ENCODE data around the gene SIAH3. TPM values are rescaled to one million over a fixed set of nuclear protein-coding genes. Genes with fewer than 3 reads are reported as not detected.

Gene SIAH3
- total RNA-seq, 1 donor, result not detected

DNA sequence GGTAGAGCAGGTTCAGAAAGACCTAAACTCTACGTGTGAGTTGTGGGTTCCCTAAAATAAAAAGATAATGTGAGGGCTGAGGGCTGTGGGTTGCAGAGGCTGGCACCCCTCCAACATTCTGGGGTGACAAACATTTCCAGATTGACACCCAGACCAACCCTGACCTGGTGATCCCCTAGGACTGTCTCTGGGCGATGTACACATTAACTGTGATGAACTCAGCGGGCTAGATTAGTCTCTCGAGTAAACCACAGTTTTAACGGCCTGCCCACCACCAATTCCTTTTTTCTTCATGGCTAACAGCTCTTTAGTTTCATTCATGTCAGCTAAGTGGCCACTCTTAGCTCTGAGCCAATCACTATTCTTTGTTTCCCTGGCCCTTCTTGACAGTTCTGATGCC is 24.8 kb downstream of the SIAH3 start:
- H3K79me2 ChIP-seq (ENCODE audit: insufficient read depth, low read length), result no peaks in the 10 kb centered on the region
- no peaks in the 10 kb centered on the region for H3K36me3 ChIP-seq (ENCODE audit: insufficient read depth, low read length)
- H2AFZ ChIP-seq (ENCODE audit: low read length), result no peak overlapping the region
- no peaks in the 10 kb centered on the region for H3K9me3 ChIP-seq (ENCODE audit: low read depth, low read length)
- TF ChIP-seq, protein P1, sequence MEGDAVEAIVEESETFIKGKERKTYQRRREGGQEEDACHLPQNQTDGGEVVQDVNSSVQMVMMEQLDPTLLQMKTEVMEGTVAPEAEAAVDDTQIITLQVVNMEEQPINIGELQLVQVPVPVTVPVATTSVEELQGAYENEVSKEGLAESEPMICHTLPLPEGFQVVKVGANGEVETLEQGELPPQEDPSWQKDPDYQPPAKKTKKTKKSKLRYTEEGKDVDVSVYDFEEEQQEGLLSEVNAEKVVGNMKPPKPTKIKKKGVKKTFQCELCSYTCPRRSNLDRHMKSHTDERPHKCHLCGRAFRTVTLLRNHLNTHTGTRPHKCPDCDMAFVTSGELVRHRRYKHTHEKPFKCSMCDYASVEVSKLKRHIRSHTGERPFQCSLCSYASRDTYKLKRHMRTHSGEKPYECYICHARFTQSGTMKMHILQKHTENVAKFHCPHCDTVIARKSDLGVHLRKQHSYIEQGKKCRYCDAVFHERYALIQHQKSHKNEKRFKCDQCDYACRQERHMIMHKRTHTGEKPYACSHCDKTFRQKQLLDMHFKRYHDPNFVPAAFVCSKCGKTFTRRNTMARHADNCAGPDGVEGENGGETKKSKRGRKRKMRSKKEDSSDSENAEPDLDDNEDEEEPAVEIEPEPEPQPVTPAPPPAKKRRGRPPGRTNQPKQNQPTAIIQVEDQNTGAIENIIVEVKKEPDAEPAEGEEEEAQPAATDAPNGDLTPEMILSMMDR (IDR thresholded peaks at IDR 0.05; ENCODE audit: extremely low read depth, low read depth, low read length), result no peak
- no peak for DNase-seq (ENCODE audit: insufficient read length, low spot score, missing footprints)
- no peaks in the 10 kb centered on the region for H4K20me1 ChIP-seq (ENCODE audit: insufficient read depth, low read length)
- no peak overlapping the region for H3K4me2 ChIP-seq (ENCODE audit: insufficient read depth, low read length)
- no peaks in the 10 kb centered on the region for H3K4me1 ChIP-seq (ENCODE audit: insufficient read depth, low read length)
- H3K27me3 ChIP-seq (ENCODE audit: insufficient read depth, low read length), result peaks cover 8% of the 10 kb centered on the region
- H3K27ac ChIP-seq (ENCODE audit: low read depth, low read length), result no peak overlapping the region
- no peak overlapping the region for H3K4me3 ChIP-seq (ENCODE audit: insufficient read depth, low read length)

GRCh38 chr13:45825387-45825650 is 26.2 kb downstream of the SIAH3 start:
- no peak overlapping the region for H3K27ac ChIP-seq (ENCODE audit: low read depth, low read length)
- DNase-seq (ENCODE audit: insufficient read length, low spot score, missing footprints), result no peak
- TF ChIP-seq, protein P1 (IDR thresholded peaks at IDR 0.05; ENCODE audit: extremely low read depth, low read depth, low read length), result no peak
- no peak overlapping the region for H3K4me2 ChIP-seq (ENCODE audit: insufficient read depth, low read length)
- H3K27me3 ChIP-seq (ENCODE audit: insufficient read depth, low read length), result peaks cover 8% of the 10 kb centered on the region
- H3K9me3 ChIP-seq (ENCODE audit: low read depth, low read length), result no peaks in the 10 kb centered on the region
- H4K20me1 ChIP-seq (ENCODE audit: insufficient read depth, low read length), result no peaks in the 10 kb centered on the region
- H2AFZ ChIP-seq (ENCODE audit: low read length), result no peak overlapping the region
- H3K4me1 ChIP-seq (ENCODE audit: insufficient read depth, low read length), result no peaks in the 10 kb centered on the region
- no peaks in the 10 kb centered on the region for H3K79me2 ChIP-seq (ENCODE audit: insufficient read depth, low read length)
- no peaks in the 10 kb centered on the region for H3K36me3 ChIP-seq (ENCODE audit: insufficient read depth, low read length)
- H3K4me3 ChIP-seq (ENCODE audit: insufficient read depth, low read length), result no peak overlapping the region

GRCh38 chr13:45823583-45823982 is 28.0 kb downstream of the SIAH3 start:
- H4K20me1 ChIP-seq (ENCODE audit: insufficient read depth, low read length), result no peaks in the 10 kb centered on the region
- no peak overlapping the region for H3K4me2 ChIP-seq (ENCODE audit: insufficient read depth, low read length)
- no peak overlapping the region for H2AFZ ChIP-seq (ENCODE audit: low read length)
- no peak overlapping the region for H3K4me3 ChIP-seq (ENCODE audit: insufficient read depth, low read length)
- H3K27me3 ChIP-seq (ENCODE audit: insufficient read depth, low read length), result peaks cover 18% of the 10 kb centered on the region
- no peaks in the 10 kb centered on the region for H3K79me2 ChIP-seq (ENCODE audit: insufficient read depth, low read length)
- TF ChIP-seq, protein P1 (IDR thresholded peaks at IDR 0.05; ENCODE audit: extremely low read depth, low read depth, low read length), result no peak
- no peak for DNase-seq (ENCODE audit: insufficient read length, low spot score, missing footprints)
- H3K4me1 ChIP-seq (ENCODE audit: insufficient read depth, low read length), result no peaks in the 10 kb centered on the region
- no peaks in the 10 kb centered on the region for H3K36me3 ChIP-seq (ENCODE audit: insufficient read depth, low read length)
- H3K9me3 ChIP-seq (ENCODE audit: low read depth, low read length), result no peaks in the 10 kb centered on the region
- H3K27ac ChIP-seq (ENCODE audit: low read depth, low read length), result no peak overlapping the region

DNA sequence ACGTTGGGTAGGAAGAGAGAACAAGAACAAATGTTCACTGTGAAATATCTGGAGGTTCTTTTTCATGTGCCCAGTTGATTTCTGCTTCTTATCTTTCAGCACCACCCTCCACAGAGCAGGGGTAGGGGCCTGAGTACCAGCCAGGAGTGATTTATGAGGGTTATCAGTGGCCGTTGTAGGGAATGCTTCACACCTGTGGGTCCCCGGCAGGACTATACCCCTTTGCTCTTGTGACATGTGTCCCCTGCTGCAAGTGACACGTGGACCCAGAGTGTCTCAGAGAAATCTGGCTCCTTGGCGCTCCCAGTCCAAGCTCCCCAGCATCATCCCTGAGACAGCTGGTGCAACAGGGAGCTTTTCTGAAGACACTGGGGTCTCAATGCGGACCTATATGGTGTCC is 29.7 kb downstream of the SIAH3 start:
- DNase-seq (ENCODE audit: insufficient read length, low spot score, missing footprints), result no peak
- no peaks in the 10 kb centered on the region for H3K36me3 ChIP-seq (ENCODE audit: insufficient read depth, low read length)
- H3K9me3 ChIP-seq (ENCODE audit: low read depth, low read length), result peaks cover 3% of the 10 kb centered on the region
- TF ChIP-seq, protein P1 (IDR thresholded peaks at IDR 0.05; ENCODE audit: extremely low read depth, low read depth, low read length), result no peak
- H2AFZ ChIP-seq (ENCODE audit: low read length), result no peak overlapping the region
- H3K27ac ChIP-seq (ENCODE audit: low read depth, low read length), result no peak overlapping the region
- no peaks in the 10 kb centered on the region for H3K79me2 ChIP-seq (ENCODE audit: insufficient read depth, low read length)
- H3K27me3 ChIP-seq (ENCODE audit: insufficient read depth, low read length), result peaks cover 16% of the 10 kb centered on the region
- no peaks in the 10 kb centered on the region for H3K4me1 ChIP-seq (ENCODE audit: insufficient read depth, low read length)
- H3K4me2 ChIP-seq (ENCODE audit: insufficient read depth, low read length), result no peak overlapping the region
- no peak overlapping the region for H3K4me3 ChIP-seq (ENCODE audit: insufficient read depth, low read length)
- no peaks in the 10 kb centered on the region for H4K20me1 ChIP-seq (ENCODE audit: insufficient read depth, low read length)
